T47D (cell line): ENCODE results near the gene SCUBE1.

ENCODE experiments used
- DNase-seq, 2 experiments: peaks; one replicate each; pipeline versions ENCODE4 v3.0.0 to v3.0.0-alpha.2; 2011 to 2012; ENCODE audit warnings: low read depth in 1 of 2, low spot score in 1 of 2
- JUND ChIP-seq: IDR thresholded peaks from 2 replicates; pipeline ENCODE4 v1.6.1; 2012; ENCODE audit warnings: low read depth
- in situ Hi-C: cut with HindIII; loops from 2 replicates; pipeline ENCODE4 v1.10.0; 2016; ENCODE audit warnings: low sequenced_read_pairs, low pct_unique_long_range_greater_than_20kb

Gene SCUBE1

GRCh38 chr22:43345761-43346301 is 2.7 kb upstream of the SCUBE1 start:
- no peak for DNase-seq
- no peak for TF ChIP-seq JUND
- in situ Hi-C loops, result no loop called here

- in situ Hi-C loops, result no loop called here
- TF ChIP-seq JUND, result no peak
- DNase-seq, result peak in 1 of 2 experiments; percentile 13
Measured at GRCh38 chr22:43345356-43345755, 2.2 kb upstream of the SCUBE1 start.

- no peak for DNase-seq
- no peak for TF ChIP-seq JUND
- in situ Hi-C loops, result no loop called here
Measured at GRCh38 chr22:43344520-43344787, 1.3 kb upstream of the SCUBE1 start.

- in situ Hi-C loops, result no loop called here
- no peak for DNase-seq
- no peak for TF ChIP-seq JUND
Measured at GRCh38 chr22:43343670-43344519, 723 bp upstream of the SCUBE1 start.

- DNase-seq, result no peak
- no peak for TF ChIP-seq JUND
Measured at GRCh38 chr22:43342347-43343261, 568 bp downstream of the SCUBE1 start.

GRCh38 chr22:43341565-43341964 is 1.6 kb downstream of the SCUBE1 start:
- in situ Hi-C loops, result no loop called here
- no peak for DNase-seq
- no peak for TF ChIP-seq JUND

More at GRCh38 chr22:43342347-43343261, 568 bp downstream of the SCUBE1 start:
- in situ Hi-C loops, result no loop called here

GRCh38 chr22:43338766-43339345 is 4.3 kb downstream of the SCUBE1 start:
- in situ Hi-C loops, result no loop called here
- no peak for TF ChIP-seq JUND
- DNase-seq, result no peak

- in situ Hi-C loops, result no loop called here
- no peak for TF ChIP-seq JUND
Measured at GRCh38 chr22:43337946-43338345, 5.2 kb downstream of the SCUBE1 start.

GRCh38 chr22:43337385-43337784 is 5.8 kb downstream of the SCUBE1 start:
- in situ Hi-C loops, result no loop called here
- no peak for TF ChIP-seq JUND
- no peak for DNase-seq

More at GRCh38 chr22:43337946-43338345, 5.2 kb downstream of the SCUBE1 start:
- no peak for DNase-seq

- no peak for DNase-seq
- no peak for TF ChIP-seq JUND
- in situ Hi-C loops, result no loop called here
Measured at GRCh38 chr22:43334378-43334777, 8.8 kb downstream of the SCUBE1 start.

GRCh38 chr22:43333978-43334377 is 9.2 kb downstream of the SCUBE1 start:
- TF ChIP-seq JUND, result no peak
- in situ Hi-C loops, result no loop called here
- no peak for DNase-seq

GRCh38 chr22:43333156-43333555 is 10.0 kb downstream of the SCUBE1 start:
- in situ Hi-C loops, result no loop called here
- no peak for TF ChIP-seq JUND
- no peak for DNase-seq
